Right lobe of liver (tissue), 6 donors: ENCODE measurements around the gene PPP1R2B. TPM values are rescaled to one million over a fixed set of nuclear protein-coding genes. Genes with fewer than 3 reads are reported as not detected.

Source experiments
- ATAC-seq, 4 donors: fragments of 200-7000 bp; cut with Tn5 transposase; one replicate each; pipeline ENCODE4 v1.9.1; 2020; ENCODE audit warnings: mild to moderate bottlenecking in 4 of 4, moderate library complexity in 4 of 4
- DNase-seq, 3 donors: peaks; one replicate each; pipeline ENCODE4 v3.0.0-alpha.2; 2020
- H3K27ac ChIP-seq, 3 donors: fragments of 200-600 bp; one replicate each; pipeline ENCODE4 v1.8.0; 2022
- H3K27me3 ChIP-seq, 2 donors: fragments of 200-600 bp; one replicate each; pipeline ENCODE4 v1.8.0; 2022
- H3K36me3 ChIP-seq, 4 donors: fragments of 200-600 bp; sonication (generic) in 1 of 4; one replicate each; pipeline versions ENCODE4 v1.5.1 to v1.8.0; 2017 to 2022; ENCODE audit warnings: control low read depth in 1 of 4
- H3K4me1 ChIP-seq, 4 donors: fragments of 200-600 bp; sonication (generic) in 1 of 4; one replicate each; pipeline versions ENCODE4 v1.5.1 to v1.8.0; 2017 to 2022; ENCODE audit warnings: control low read depth in 1 of 4
- H3K4me3 ChIP-seq, 3 donors: fragments of 200-600 bp; one replicate each; pipeline ENCODE4 v1.8.0; 2022
- H3K9me3 ChIP-seq, 4 donors: fragments of 200-600 bp; sonication (generic) in 1 of 4; one replicate each; pipeline versions ENCODE4 v1.5.1 to v1.8.0; 2017 to 2022; ENCODE audit warnings: control low read depth in 1 of 4
- POLR2A ChIP-seq: fragments of 450-650 bp; IDR thresholded peaks from one replicate; pipeline ENCODE4 v1.6.1; 2017; ENCODE audit warnings: antibody characterized with exemption, mild to moderate bottlenecking
- WGBS: methylation state at CpG from one replicate; pipeline ENCODE4 v1.1.6; 2018; ENCODE audit warnings: low coverage, low lambda C conversion rate; ENCODE audit not compliant: insufficient coverage; ENCODE audit errors: missing lambda C conversion rate; 5-methylcytosine and 5-hydroxymethylcytosine counted together
- intact Hi-C, 2 donors: fragments of 100-400 bp; cut with DNase I; formaldehyde crosslinking; loops; one replicate each; pipeline versions ENCODE4 v1.11.2 to v1.14.1; 2022
- small RNA-seq, 2 experiments: library from RNA; depleted of rRNA; stranded (forward); fragments of <200 nt; gene quantifications; one replicate each; pipeline ENCODE3, GENCODE V24; 2016
- total RNA-seq, 6 experiments: library from RNA; depleted of rRNA in 2 of 6; stranded (reverse); fragments of >200 nt in 2 of 6; fragmentation: NEBNext Ultra II Directional in 3 of 6; extraction: Animal tissue kit (Norgen Biotek cat#: 25700) in 3 of 6; gene quantifications; one replicate each; pipeline versions ENCODE4 v1.1.0 to v1.2.4, GENCODE V29; 2016 to 2023
- TF ChIP-seq, protein P1 (sequence below), 4 donors: fragments of 200-600 bp in 3 of 4; fragments of 450-650 bp in 1 of 4; IDR thresholded peaks; one replicate each; pipeline versions ENCODE4 v1.5.1 to v1.8.0; 2016 to 2022; ENCODE audit warnings: antibody characterized with exemption in 4 of 4, mild to moderate bottlenecking in 2 of 4
- donor health status: DM: no; HTN: yes; CAD: no.
- donor health status: DM: no; HTN: no; CAD: no.
- donor health status: DM: no; HTN: no; CAD: no.
- donor health status: DM: no; HTN: yes; CAD: no.
- donor health status: DM: no; HTN: yes; CAD: no.

The PPP1R2B gene
- total RNA-seq, 6 experiments from 2014 or later: not detected

DNA sequence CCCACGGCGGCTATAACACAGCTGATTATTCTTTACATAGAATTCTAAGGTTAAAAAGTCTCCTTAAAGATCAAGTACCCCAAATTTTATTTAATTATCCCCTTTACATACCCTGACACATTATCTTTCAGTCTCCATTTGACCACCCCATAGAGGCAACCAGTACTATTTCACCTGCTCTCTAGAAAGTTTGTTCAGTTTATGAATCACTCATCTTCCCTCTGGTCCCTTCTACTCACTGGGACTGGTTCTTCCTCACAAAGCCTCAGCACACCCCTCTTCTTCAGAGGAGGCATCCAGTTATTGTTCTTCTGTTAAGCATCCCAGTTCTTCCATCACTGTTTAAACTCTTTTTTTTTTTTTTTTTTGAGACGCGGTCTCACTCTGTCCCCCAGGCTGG, 42.8 kb downstream of the PPP1R2B start:
- H3K4me3 ChIP-seq: no peak overlapping the region
- ATAC-seq (no peak), DNase-seq (no peak)
- H3K27me3 ChIP-seq: no peaks in the 10 kb centered on the region
- no peak overlapping the region for H3K27ac ChIP-seq
- H3K9me3 ChIP-seq: no peaks in the 10 kb centered on the region
- TF ChIP-seq, protein P1, sequence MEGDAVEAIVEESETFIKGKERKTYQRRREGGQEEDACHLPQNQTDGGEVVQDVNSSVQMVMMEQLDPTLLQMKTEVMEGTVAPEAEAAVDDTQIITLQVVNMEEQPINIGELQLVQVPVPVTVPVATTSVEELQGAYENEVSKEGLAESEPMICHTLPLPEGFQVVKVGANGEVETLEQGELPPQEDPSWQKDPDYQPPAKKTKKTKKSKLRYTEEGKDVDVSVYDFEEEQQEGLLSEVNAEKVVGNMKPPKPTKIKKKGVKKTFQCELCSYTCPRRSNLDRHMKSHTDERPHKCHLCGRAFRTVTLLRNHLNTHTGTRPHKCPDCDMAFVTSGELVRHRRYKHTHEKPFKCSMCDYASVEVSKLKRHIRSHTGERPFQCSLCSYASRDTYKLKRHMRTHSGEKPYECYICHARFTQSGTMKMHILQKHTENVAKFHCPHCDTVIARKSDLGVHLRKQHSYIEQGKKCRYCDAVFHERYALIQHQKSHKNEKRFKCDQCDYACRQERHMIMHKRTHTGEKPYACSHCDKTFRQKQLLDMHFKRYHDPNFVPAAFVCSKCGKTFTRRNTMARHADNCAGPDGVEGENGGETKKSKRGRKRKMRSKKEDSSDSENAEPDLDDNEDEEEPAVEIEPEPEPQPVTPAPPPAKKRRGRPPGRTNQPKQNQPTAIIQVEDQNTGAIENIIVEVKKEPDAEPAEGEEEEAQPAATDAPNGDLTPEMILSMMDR (IDR thresholded peaks at IDR 0.05): no peak
- TF ChIP-seq POLR2A: no peak
- WGBS: 88% methylated on average over 4 of the region's 4 CpGs
- H3K4me1 ChIP-seq: no peaks in the 10 kb centered on the region
- H3K36me3 ChIP-seq: no peaks in the 10 kb centered on the region
- intact Hi-C loops: no loop called here

DNA sequence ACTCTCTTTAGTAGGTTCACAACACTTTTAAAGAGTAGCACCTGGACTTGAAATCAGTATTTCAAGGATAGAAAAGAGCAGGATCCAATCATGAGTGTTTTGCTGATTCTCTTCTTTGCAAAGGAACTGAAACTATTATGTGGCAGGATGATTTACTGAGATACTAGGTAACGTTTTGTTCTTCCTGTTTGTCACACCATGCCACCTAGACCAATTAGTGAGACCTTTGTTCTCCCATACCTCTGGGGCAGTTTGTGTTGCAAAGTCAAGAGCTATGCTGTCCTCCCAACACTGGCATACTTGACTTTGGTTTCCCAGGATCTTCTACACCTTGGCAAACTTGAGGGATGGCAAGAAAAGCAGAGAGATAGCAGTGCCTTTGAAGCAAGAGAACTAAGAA, 43.4 kb downstream of the PPP1R2B start:
- no peaks in the 10 kb centered on the region for H3K36me3 ChIP-seq
- no peaks in the 10 kb centered on the region for H3K27me3 ChIP-seq
- intact Hi-C loops: no loop called here
- no peak overlapping the region for H3K4me3 ChIP-seq
- H3K27ac ChIP-seq: no peak overlapping the region
- WGBS: 0% methylated on average over 1 of the region's 1 CpG
- TF ChIP-seq, protein P1 (IDR thresholded peaks at IDR 0.05): no peak
- no peak for TF ChIP-seq POLR2A
- no peak for ATAC-seq
- no peak for DNase-seq
- no peaks in the 10 kb centered on the region for H3K9me3 ChIP-seq
- no peaks in the 10 kb centered on the region for H3K4me1 ChIP-seq

GRCh38 chr5:156896546-156896945, 46.5 kb downstream of the PPP1R2B start:
- Histone ChIP-seq H3K9me3 (no peaks in the 10 kb centered on the region), H3K4me1 (no peaks in the 10 kb centered on the region), H3K36me3 (no peaks in the 10 kb centered on the region), H3K27me3 (no peaks in the 10 kb centered on the region), H3K4me3 (no peak overlapping the region), H3K27ac (no peak overlapping the region)
- 54% methylated on average over 5 of the region's 7 CpGs for WGBS
- TF ChIP-seq, protein P1 (IDR thresholded peaks at IDR 0.05): no peak
- no peak for TF ChIP-seq POLR2A
- ATAC-seq: no peak
- intact Hi-C loops: no loop called here
- no peak for DNase-seq

Small RNA genes lying within 50 kb of the gene (small RNA-seq; reads per million reads assigned to genes)
- 0 reads per million in 2 experiments for gene RNU6-556P

Other genes with a start within 250 kb of the PPP1R2B start
- gene TIMD4, start 112.9 kb downstream of the PPP1R2B start, total RNA-seq: 10 to 100 TPM in 2 of 6 experiments, 1 to 10 TPM in 2, under 1 TPM in 2; 0.31 to 16.3 (median 4.8) TPM
- under 1 TPM in 3 of 6 experiments, not detected in 3; 0.25 to 0.78 (median 0.42) TPM for gene HAVCR1, start 208.8 kb downstream of the PPP1R2B start, total RNA-seq